CD4-positive, alpha-beta T cell treated with Interleukin-2 at 100 ng/mL for 4 hours (primary cell): Measurements from ENCODE around the gene TUBA4B.
"Not testable (repeated sequence)": the region's sequence is repeated elsewhere in the genome, so short reads cannot be mapped to it uniquely, and the experiment has no call there.

ENCODE experiments used
- DNase-seq: peaks from one replicate; pipeline ENCODE4 v3.0.0-alpha.2; 2020; ENCODE audit warnings: low spot score

TUBA4B gene

GRCh38 chr2:219248845-219249202 is 4.2 kb upstream of the TUBA4B start:
- DNase-seq = no peak

DNA sequence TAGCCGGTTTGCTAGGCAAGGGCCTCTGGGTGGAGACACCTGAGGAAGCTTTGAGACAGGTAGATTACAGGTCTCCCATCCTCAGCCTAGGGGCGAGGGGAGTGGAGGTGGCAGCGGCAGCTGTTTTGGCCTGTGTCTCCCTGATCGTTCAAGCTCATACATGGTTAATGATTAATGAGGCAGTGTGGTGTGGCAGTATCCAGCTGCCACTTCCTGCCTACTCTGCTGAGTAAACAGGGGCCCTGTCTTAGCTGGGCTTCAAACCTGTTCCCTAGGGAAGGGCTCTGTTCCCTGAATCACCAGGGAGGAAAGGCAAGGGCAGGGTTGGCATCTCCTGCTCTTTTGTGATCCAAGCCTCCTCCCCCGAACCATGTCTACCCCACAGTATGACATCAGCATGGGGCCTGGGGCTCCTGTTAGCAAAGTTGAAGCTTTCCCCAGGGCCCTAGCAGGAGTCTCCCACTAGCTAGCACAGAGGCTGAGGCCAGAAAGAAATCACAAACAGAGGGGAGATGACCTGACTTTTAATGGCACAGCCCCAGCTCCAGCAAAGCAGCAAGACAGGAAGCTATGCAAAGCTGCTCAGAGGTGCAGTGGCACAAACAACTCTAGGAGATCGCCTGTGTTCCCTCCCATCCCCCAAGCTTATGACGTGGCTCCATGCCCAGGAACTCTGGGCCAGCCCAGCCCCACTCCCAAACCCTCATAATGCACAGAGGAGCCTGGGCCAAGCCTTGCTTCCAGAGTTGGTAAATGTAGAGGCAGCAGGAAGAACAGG is 3.7 kb upstream of the TUBA4B start:
- peak; percentile 55 for DNase-seq

GRCh38 chr2:219250049-219250781 is 2.8 kb upstream of the TUBA4B start:
- DNase-seq = no peak

DNA sequence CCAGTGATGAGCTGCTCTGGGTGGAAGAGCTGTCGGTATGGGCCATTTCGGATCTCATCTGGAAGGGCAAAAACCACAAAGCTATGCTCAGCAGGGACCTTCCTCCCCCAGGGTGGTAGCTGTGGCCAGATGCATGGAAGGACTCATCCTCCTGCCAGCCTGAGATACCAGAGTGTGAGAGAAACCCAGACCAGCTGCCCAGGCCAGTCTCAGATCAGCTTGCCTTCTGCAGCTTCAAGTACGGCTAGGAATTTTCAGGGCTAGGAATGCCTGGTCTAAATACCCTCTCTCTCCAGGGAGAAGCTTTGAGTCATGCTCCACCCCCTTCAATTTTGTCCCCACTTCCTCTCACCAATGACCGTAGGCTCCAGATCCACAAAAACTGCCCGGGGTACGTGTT is 1.4 kb upstream of the TUBA4B start:
- DNase-seq = no peak

DNA sequence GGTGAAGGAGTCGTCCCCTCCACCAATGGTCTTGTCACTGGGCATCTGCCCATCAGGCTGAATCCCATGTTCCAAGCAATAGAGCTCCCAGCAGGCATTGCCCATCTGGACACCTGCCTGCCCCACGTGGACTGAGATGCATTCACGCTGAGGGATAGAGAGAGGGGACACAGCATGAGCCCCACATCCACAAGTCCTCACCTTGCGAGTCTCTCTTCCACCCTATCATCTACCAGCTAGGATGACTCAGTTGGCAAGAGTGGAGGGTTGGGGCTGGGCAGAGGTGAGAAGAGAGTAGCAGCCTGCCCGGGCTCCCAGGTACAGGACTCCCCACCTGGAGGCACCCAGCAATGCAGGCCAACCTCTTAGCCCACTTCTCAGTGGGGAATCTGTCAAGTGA is 959 bp upstream of the TUBA4B start:
- DNase-seq = peak; percentile 56

GRCh38 chr2:219252570-219252899 is 508 bp upstream of the TUBA4B start:
- no peak for DNase-seq

DNA sequence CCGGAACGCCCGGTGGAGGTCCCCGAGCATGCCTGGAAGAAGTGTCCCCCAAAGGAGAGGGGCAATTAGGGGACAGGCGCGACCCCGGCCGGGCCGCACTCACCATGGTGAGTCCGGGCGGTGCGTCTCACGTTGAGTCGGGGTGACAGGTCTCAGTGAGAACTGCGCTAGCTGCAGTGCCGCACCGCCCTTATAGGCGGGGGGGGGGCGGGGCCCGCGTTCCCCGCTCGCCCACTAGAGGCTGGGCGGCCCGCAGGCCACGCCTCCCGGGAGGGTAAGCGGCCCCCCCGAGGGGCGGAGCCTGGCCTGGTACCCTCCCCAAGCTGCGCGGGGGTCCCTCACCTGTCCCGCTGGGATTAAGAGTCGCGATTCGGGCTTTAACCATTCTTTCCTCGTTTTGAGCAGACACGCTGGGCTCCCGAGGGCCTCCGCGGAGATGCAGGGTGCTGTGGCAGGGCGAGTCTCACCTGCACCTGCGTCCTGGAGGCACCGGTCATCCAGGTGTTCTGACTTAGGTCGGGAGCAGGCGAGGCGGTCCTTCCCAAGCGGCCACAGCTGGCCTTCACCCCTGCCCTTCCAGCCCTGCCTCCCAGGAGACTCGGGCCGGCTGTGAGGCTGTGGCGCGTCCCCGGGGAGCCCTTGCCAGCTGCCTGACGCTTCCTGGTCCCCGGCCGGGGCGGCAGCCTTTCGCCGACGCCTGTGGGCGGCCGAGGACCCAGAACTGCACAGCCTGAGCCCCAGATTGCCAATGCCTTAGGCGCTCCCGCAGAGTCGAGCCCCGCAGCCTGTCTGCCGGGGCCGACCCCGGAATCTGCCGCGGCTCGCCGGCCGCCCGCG is 928 bp downstream of the TUBA4B start, which contains the start of gene TUBA4A:
Gene TUBA4A (minus strand): TSS at position 166 of the 837 bp plus-strand sequence. CDS start 60 bp downstream, at position 106.
- peak; percentile 89 for DNase-seq

- DNase-seq = peak; percentile 59
Observed at GRCh38 chr2:219254590-219255201, 1.7 kb downstream of the TUBA4B start.

DNA sequence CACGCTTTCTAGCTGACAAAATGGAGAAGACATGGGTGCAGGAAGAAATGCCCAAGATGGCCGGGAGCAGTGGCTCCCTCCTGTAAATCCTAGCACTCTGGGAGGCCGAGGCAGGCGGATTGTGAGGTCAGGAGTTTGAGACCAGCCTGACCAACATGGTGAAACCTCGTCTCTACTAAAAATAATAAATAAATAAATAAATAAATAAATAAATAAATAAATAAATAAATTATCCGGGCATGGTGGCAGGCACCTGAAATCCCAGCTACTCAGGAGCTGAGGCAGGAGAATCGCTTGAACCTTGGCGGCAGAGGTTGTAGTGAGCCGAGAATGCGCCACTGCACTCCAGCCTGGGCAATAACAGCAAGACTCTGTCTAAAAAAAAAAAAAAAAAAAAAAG is 5.9 kb downstream of the TUBA4B start:
- not testable (repeated sequence) for DNase-seq

GRCh38 chr2:219261024-219261855 is 8.2 kb downstream of the TUBA4B start:
- no peak for DNase-seq

- no peak for DNase-seq
Observed at GRCh38 chr2:219266232-219266631, 13.2 kb downstream of the TUBA4B start.

DNA sequence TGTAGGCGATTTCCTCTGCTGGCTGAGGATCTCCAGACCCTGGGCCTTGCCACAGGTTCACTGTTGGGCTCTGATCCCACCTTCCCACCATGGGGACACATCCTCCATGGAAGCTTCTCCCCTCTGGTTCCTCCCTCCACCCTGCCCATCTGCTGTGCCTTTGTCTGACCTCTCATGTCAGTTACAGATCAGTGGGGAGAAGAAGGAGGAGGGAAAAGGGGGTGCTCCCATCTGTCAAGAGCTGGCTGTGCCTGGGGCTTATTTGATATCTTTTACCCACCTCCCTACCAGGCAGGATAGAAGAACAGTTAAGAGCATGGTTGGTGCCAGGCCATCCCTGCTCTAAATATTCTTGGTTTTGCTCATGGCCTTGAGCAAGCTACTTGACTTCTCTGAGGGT is 13.8 kb downstream of the TUBA4B start:
- no peak for DNase-seq

GRCh38 chr2:219268294-219268693 is 15.3 kb downstream of the TUBA4B start:
- no peak for DNase-seq

DNA sequence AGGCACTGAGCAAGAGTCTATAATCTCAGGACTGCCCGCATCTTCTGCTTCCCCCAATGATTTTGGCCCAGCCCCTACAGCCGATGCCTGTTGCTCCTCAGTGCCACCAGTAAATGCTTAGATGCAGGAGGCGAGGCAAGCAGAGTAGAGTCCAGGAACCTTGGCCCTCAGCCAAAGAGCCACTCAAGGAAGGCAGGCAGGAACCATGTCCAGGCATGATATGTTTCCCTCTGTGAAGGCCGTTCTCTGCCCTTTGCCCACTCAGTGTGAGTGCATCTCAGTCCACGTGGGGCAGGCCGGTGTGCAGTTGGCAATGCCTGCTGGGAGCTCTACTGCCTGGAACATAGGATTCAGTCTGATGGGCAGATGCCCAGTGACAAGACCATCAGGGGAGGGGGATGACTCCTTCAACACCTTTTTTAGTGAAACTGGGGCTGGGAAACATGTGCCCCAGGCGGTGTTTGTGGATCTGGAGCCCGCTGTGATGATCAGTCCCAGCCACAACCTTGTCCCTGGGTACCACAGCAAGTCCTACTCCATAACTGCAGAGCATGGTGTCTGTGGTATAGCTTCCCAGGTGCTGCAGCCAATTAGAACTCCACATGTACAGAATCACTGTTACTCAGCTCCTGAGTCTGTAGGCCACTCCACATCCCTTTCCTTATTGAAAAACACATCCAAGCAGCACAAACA is 16.5 kb downstream of the TUBA4B start:
- no peak for DNase-seq

- DNase-seq = no peak
Observed at GRCh38 chr2:219270055-219270372, 17.0 kb downstream of the TUBA4B start.

DNA sequence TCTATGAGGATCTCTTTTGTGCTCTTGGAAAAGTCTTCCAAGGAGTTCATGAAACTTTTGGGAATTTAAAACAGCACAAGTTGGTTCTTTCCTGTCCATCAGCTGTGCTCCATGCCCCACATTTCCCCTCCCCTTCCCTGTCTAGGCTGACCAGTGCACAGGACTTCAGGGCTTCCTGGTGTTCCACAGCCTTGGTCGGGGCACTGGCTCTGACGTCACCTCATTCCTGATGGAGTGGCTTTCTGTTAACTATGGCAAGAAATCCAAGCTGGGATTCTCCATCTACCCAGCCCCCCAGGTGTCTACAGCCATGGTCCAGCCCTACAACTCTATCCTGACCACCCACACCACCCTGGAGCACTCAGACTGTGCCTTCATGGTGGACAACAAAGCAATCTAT is 18.0 kb downstream of the TUBA4B start:
- DNase-seq = no peak

DNA sequence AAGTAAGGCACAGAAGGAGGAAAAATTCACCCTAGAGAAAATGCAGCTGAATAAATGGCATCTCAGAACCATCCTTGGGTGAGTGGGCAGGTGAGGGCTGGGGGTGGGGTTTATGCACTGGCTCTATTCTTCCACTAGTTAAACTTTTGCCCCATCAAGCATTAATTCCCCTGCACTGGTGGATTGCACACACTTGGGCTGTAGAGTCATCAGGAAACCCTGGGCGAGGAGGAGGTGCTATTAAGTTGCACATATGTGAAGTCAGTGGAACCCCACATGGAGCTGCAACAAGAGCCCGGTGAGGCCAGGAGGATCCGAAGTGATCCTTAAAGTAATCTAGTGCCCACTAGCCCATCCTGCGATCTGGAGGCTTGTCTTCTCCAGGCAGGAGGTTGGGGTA is 19.3 kb downstream of the TUBA4B start:
- no peak for DNase-seq

DNA sequence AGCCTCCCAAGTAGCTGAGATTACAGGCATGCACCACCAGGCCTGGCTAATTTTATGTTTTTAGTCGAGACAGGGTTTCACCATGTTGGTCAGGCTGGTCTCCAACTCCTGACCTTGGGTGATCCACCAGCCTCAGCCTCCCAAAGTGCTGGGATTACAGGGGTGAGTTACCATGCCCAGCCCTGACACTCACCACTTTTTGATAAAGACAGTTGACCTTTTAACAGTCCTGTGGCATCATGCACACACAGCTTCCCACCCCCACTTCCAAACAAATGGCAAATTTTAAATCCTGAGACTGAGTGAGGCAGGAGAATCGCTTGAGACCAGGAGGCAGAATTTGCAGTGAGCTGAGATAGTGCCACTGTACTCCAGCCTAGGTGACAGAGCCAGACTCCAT is 20.0 kb downstream of the TUBA4B start:
- no peak for DNase-seq

DNA sequence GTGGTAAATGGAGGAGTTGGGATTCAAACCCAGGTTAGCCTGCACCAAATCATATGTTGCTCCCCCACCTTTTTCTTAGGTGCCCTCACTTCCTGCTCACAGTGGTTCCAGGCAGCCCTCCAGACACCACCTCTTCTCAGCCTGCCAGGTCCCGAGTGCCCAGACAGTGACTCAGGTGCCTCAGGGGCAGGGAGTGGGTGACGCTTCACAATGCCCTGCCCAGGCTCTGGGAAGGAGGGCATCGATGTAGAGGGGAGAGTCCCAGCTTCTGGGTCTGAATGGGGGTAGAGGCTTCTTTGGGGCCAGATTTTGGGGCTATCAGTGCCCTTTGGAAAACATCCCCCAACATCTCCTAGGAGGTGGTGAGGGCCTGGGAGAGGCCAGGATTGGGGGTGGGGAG is 20.9 kb downstream of the TUBA4B start:
- DNase-seq = no peak

- DNase-seq = no peak
Observed at GRCh38 chr2:219274361-219274921, 21.4 kb downstream of the TUBA4B start.
